Liver (tissue), 3 donors: Measurements from ENCODE around the gene TAS2R40.

ENCODE experiments used
- ATF3 ChIP-seq: IDR thresholded peaks from 2 replicates; pipeline ENCODE4 v1.6.1; 2016; ENCODE audit warnings: antibody characterized with exemption
- CTCF ChIP-seq: fragments of 150-350 bp; IDR thresholded peaks from 2 replicates; pipeline ENCODE4 v1.5.1; 2017; ENCODE audit warnings: improper control_type of control experiment, low read depth, low read length; ENCODE audit not compliant: missing input control
- EGR1 ChIP-seq, 2 donors: IDR thresholded peaks; 2 replicates each; pipeline ENCODE4 v1.6.1; 2016 to 2018; ENCODE audit warnings: antibody characterized with exemption in 2 of 2, low read depth in 2 of 2
- GABPA ChIP-seq, 2 donors: IDR thresholded peaks in 1 of 2; conservative IDR thresholded peaks in 1 of 2; 2 replicates each; pipeline ENCODE4 v1.6.1; 2016; ENCODE audit warnings: antibody characterized with exemption in 2 of 2, mild to moderate bottlenecking in 1 of 2, moderate library complexity in 1 of 2
- HNF4A ChIP-seq, 2 donors: conservative IDR thresholded peaks; 2 replicates each; pipeline ENCODE4 v1.6.1; 2016; ENCODE audit warnings: antibody characterized with exemption in 2 of 2, mild to moderate bottlenecking in 2 of 2
- HNF4G ChIP-seq: IDR thresholded peaks from 2 replicates; pipeline ENCODE4 v1.6.1; 2016; ENCODE audit warnings: antibody characterized with exemption
- MAX ChIP-seq: IDR thresholded peaks from 2 replicates; pipeline ENCODE4 v1.6.1; 2016; ENCODE audit warnings: antibody characterized with exemption
- REST ChIP-seq: IDR thresholded peaks from 2 replicates; pipeline ENCODE4 v1.6.1; 2016; ENCODE audit warnings: antibody characterized with exemption, mild to moderate bottlenecking
- SP1 ChIP-seq: IDR thresholded peaks from 2 replicates; pipeline ENCODE4 v1.6.1; 2018; ENCODE audit warnings: antibody characterized with exemption, mild to moderate bottlenecking
- TAF1 ChIP-seq: conservative IDR thresholded peaks from 2 replicates; pipeline ENCODE4 v1.6.1; 2016; ENCODE audit warnings: antibody characterized with exemption, mild to moderate bottlenecking
- YY1 ChIP-seq: IDR thresholded peaks from 2 replicates; pipeline ENCODE4 v1.6.1; 2016; ENCODE audit warnings: antibody characterized with exemption, mild to moderate bottlenecking
- ZBTB33 ChIP-seq: IDR thresholded peaks from 2 replicates; pipeline ENCODE4 v1.6.1; 2016; ENCODE audit warnings: antibody characterized with exemption
- donor health status: healthy.
- donor health status: healthy.

- TF ChIP-seq CTCF: no peak
- TF ChIP-seq MAX: no peak
- no peak for TF ChIP-seq ZBTB33
- TF ChIP-seq YY1: no peak
- no peak for TF ChIP-seq REST
- no peak for TF ChIP-seq HNF4A (conservative IDR thresholded peaks at IDR 0.05)
- TF ChIP-seq TAF1: no peak
- TF ChIP-seq SP1: no peak
- no peak for TF ChIP-seq GABPA (IDR thresholded peaks at IDR 0.05 in 1 of 2, conservative IDR thresholded peaks at IDR 0.05 in 1 of 2)
- no peak for TF ChIP-seq HNF4G
- no peak for TF ChIP-seq ATF3
- no peak for TF ChIP-seq EGR1 (IDR thresholded peaks at IDR 0.05; ENCODE audit: low read depth in 2 of 2)
Measured at GRCh38 chr7:143250199-143250598, 28.4 kb downstream of the TAS2R40 start.
